RWPE2 (cell line): ENCODE results near the gene DAAM2.

Experiments
- ATAC-seq: fragments of 200-7000 bp; cut with Tn5 transposase; 3 replicates; pipeline ENCODE4 v1.9.1; 2021; ENCODE audit warnings: low read depth
- DNase-seq: peaks from one replicate; pipeline ENCODE4 v3.0.0-alpha.2; 2020; ENCODE audit warnings: low spot score
- H3K27ac ChIP-seq: fragments of 450-650 bp; 2 replicates; pipeline ENCODE4 v1.5.1; 2017; ENCODE audit warnings: mild to moderate bottlenecking; ENCODE audit not compliant: poor library complexity, severe bottlenecking
- H3K27me3 ChIP-seq: fragments of 250-450 bp; sonication (Bioruptor Pico); 2 replicates; pipeline ENCODE4 v1.5.1; 2021; ENCODE audit warnings: mild to moderate bottlenecking, moderate library complexity; ENCODE audit not compliant: insufficient read depth, poor library complexity, severe bottlenecking
- H3K36me3 ChIP-seq: fragments of 250-450 bp; sonication (Bioruptor Pico); 2 replicates; pipeline ENCODE4 v1.5.1; 2020; ENCODE audit warnings: low read depth, mild to moderate bottlenecking, moderate library complexity
- H3K4me1 ChIP-seq: fragments of 250-450 bp; sonication (Bioruptor Pico); 2 replicates; pipeline ENCODE4 v1.5.1; 2021; ENCODE audit warnings: mild to moderate bottlenecking, moderate library complexity; ENCODE audit not compliant: insufficient read depth, poor library complexity, severe bottlenecking
- H3K4me3 ChIP-seq: fragments of 250-450 bp; sonication (Bioruptor Pico); 2 replicates; pipeline ENCODE4 v1.5.1; 2021; ENCODE audit warnings: mild to moderate bottlenecking, moderate library complexity; ENCODE audit not compliant: severe bottlenecking
- H3K9me3 ChIP-seq: fragments of 250-450 bp; sonication (Bioruptor Pico); 2 replicates; pipeline ENCODE4 v1.5.1; 2021; ENCODE audit warnings: mild to moderate bottlenecking, moderate library complexity; ENCODE audit not compliant: severe bottlenecking
- CTCF ChIP-seq: fragments of 450-650 bp; IDR thresholded peaks from one replicate; pipeline ENCODE4 v1.5.1; 2017; ENCODE audit warnings: mild to moderate bottlenecking, moderate library complexity; ENCODE audit not compliant: poor library complexity, severe bottlenecking

The DAAM2 gene

GRCh38 chr6:39908838-39909583 is 116.8 kb downstream of the DAAM2 start:
- Histone ChIP-seq H3K36me3 (no peaks in the 10 kb centered on the region), H3K4me1 (no peaks in the 10 kb centered on the region), H3K4me3 (no peak overlapping the region), H3K27ac (no peak overlapping the region), H3K27me3 (no peaks in the 10 kb centered on the region), H3K9me3 (no peaks in the 10 kb centered on the region)
- DNase-seq = no peak
- no peak for ATAC-seq
- TF ChIP-seq CTCF = no peak

- Histone ChIP-seq H3K9me3 (no peaks in the 10 kb centered on the region), H3K4me3 (no peak overlapping the region), H3K4me1 (no peaks in the 10 kb centered on the region), H3K27ac (no peak overlapping the region), H3K27me3 (no peaks in the 10 kb centered on the region), H3K36me3 (no peaks in the 10 kb centered on the region)
- ATAC-seq = no peak
- no peak for TF ChIP-seq CTCF
- no peak for DNase-seq
Observed at GRCh38 chr6:39909701-39910100, 117.5 kb downstream of the DAAM2 start.

- H3K27ac ChIP-seq = no peak overlapping the region
- DNase-seq = no peak
- no peaks in the 10 kb centered on the region for H3K36me3 ChIP-seq
- ATAC-seq = no peak
- H3K4me3 ChIP-seq = no peak overlapping the region
- TF ChIP-seq CTCF = no peak
- H3K27me3 ChIP-seq = no peaks in the 10 kb centered on the region
- no peaks in the 10 kb centered on the region for H3K4me1 ChIP-seq
- H3K9me3 ChIP-seq = no peaks in the 10 kb centered on the region
Observed at GRCh38 chr6:39910164-39910563, 118.0 kb downstream of the DAAM2 start.

GRCh38 chr6:39910744-39911143 is 118.6 kb downstream of the DAAM2 start:
- Histone ChIP-seq H3K4me3 (no peak overlapping the region), H3K27me3 (no peaks in the 10 kb centered on the region), H3K9me3 (no peaks in the 10 kb centered on the region), H3K4me1 (no peaks in the 10 kb centered on the region), H3K36me3 (no peaks in the 10 kb centered on the region), H3K27ac (no peak overlapping the region)
- TF ChIP-seq CTCF = no peak
- ATAC-seq (no peak), DNase-seq (no peak)

GRCh38 chr6:39911513-39912125 is 119.4 kb downstream of the DAAM2 start:
- Histone ChIP-seq H3K27me3 (no peaks in the 10 kb centered on the region), H3K9me3 (no peaks in the 10 kb centered on the region), H3K36me3 (no peaks in the 10 kb centered on the region), H3K27ac (no peak overlapping the region), H3K4me1 (no peaks in the 10 kb centered on the region), H3K4me3 (no peak overlapping the region)
- ATAC-seq (no peak), DNase-seq (no peak)
- no peak for TF ChIP-seq CTCF
